ENCODE measurements around the gene TEKT1.
A peak's percentile ranks its signal among the peaks of the same experiment; 100 is the strongest.
"Not testable (repeated sequence)": the region's sequence is repeated elsewhere in the genome, so short reads cannot be mapped to it uniquely, and the experiment has no call there.

TEKT1 gene

GRCh38 chr17:6831661-6832263, at the start of gene TEKT1:
Gene TEKT1 (minus strand): TSS chr17:6831729. CDS start chr17:6830376, 1,353 bp downstream.
- DNase-seq: peak; percentile 60

GRCh38 chr17:6879221-6879975, 47.9 kb upstream of the TEKT1 start:
- DNase-seq: not testable (repeated sequence)

GRCh38 chr17:6875276-6875675, 43.7 kb upstream of the TEKT1 start:
- not testable (repeated sequence) for DNase-seq

- no peak for DNase-seq
Measured at GRCh38 chr17:6872936-6873335, 41.4 kb upstream of the TEKT1 start.

- DNase-seq: peak; percentile 70
Measured at GRCh38 chr17:6870841-6871240, 39.3 kb upstream of the TEKT1 start.

- peak; percentile 82 for DNase-seq
Measured at GRCh38 chr17:6868582-6868981, 37.1 kb upstream of the TEKT1 start.

GRCh38 chr17:6867849-6868248, 36.3 kb upstream of the TEKT1 start:
- no peak for DNase-seq

- DNase-seq: peak; percentile 70
Measured at GRCh38 chr17:6862825-6863224, 31.3 kb upstream of the TEKT1 start.

GRCh38 chr17:6862122-6862521, 30.6 kb upstream of the TEKT1 start:
- DNase-seq: no peak

- no peak for DNase-seq
Measured at GRCh38 chr17:6857904-6858303, 26.4 kb upstream of the TEKT1 start.

GRCh38 chr17:6857336-6857735, 25.8 kb upstream of the TEKT1 start:
- DNase-seq: no peak

GRCh38 chr17:6856051-6856450, 24.5 kb upstream of the TEKT1 start:
- no peak for DNase-seq

- peak; percentile 41 for DNase-seq
Measured at GRCh38 chr17:6853764-6854442, 22.4 kb upstream of the TEKT1 start.

- not testable (repeated sequence) for DNase-seq
Measured at GRCh38 chr17:6848545-6849179, 17.1 kb upstream of the TEKT1 start.

GRCh38 chr17:6846138-6846537, 14.6 kb upstream of the TEKT1 start:
- DNase-seq: not testable (repeated sequence)

GRCh38 chr17:6844406-6844805, 12.9 kb upstream of the TEKT1 start:
- not testable (repeated sequence) for DNase-seq

- DNase-seq: no peak
Measured at GRCh38 chr17:6843241-6843880, 11.8 kb upstream of the TEKT1 start.

GRCh38 chr17:6841769-6842168, 10.2 kb upstream of the TEKT1 start:
- DNase-seq: not testable (repeated sequence)

GRCh38 chr17:6830383-6830986, 1.0 kb downstream of the TEKT1 start:
- DNase-seq: no peak

- DNase-seq: peak; percentile 40
Measured at GRCh38 chr17:6823011-6823442, 8.5 kb downstream of the TEKT1 start.

GRCh38 chr17:6818938-6819337, 12.6 kb downstream of the TEKT1 start:
- no peak for DNase-seq

GRCh38 chr17:6816368-6816767, 15.2 kb downstream of the TEKT1 start:
- DNase-seq: not testable (repeated sequence)

Data from NCI-H226 (cell line).